Spleen (tissue), 11 donors: ENCODE results near the gene AFTPH. TPM values are rescaled to one million over a fixed set of nuclear protein-coding genes. Genes with fewer than 3 reads are reported as not detected.

ENCODE experiments used
- DNase-seq: peaks from one replicate; pipeline ENCODE4 v3.0.0-alpha.2; 2020
- H3K27ac ChIP-seq, 8 donors: fragments of 200-600 bp; sonication (generic) in 7 of 8; 1 replicate in 4 of 8; 2 replicates in 4 of 8; pipeline versions ENCODE4 v1.5.0 to v1.8.0; 2016 to 2021; ENCODE audit warnings: inconsistent platforms in 4 of 8, mild to moderate bottlenecking in 4 of 8, moderate library complexity in 1 of 8
- H3K27me3 ChIP-seq, 7 donors: fragments of 200-600 bp; sonication (generic) in 6 of 7; replicated peaks in 1 of 7; 1 replicate in 4 of 7; 2 replicates in 3 of 7; pipeline versions ENCODE4 v1.5.0 to v1.8.0; 2016 to 2021; ENCODE audit warnings: inconsistent platforms in 3 of 7, mild to moderate bottlenecking in 1 of 7
- H3K36me3 ChIP-seq, 6 donors: fragments of 200-600 bp; sonication (generic) in 5 of 6; 1 replicate in 4 of 6; 2 replicates in 2 of 6; pipeline versions ENCODE4 v1.5.0 to v1.8.0; 2016 to 2021; ENCODE audit warnings: inconsistent platforms in 2 of 6
- H3K4me1 ChIP-seq, 6 donors: fragments of 200-600 bp; sonication (generic) in 5 of 6; 1 replicate in 3 of 6; 2 replicates in 3 of 6; pipeline versions ENCODE4 v1.5.0 to v1.8.0; 2016 to 2021; ENCODE audit warnings: inconsistent platforms in 3 of 6
- H3K4me3 ChIP-seq, 8 donors: fragments of 200-600 bp; sonication (generic) in 7 of 8; 1 replicate in 4 of 8; 2 replicates in 4 of 8; pipeline versions ENCODE4 v1.5.0 to v1.8.0; 2016 to 2021; ENCODE audit warnings: inconsistent platforms in 4 of 8, mild to moderate bottlenecking in 4 of 8, moderate library complexity in 2 of 8
- H3K9me3 ChIP-seq, 8 donors: fragments of 200-600 bp; sonication (generic) in 7 of 8; 1 replicate in 4 of 8; 2 replicates in 4 of 8; pipeline versions ENCODE4 v1.5.0 to v1.8.0; 2016 to 2021; ENCODE audit warnings: inconsistent platforms in 4 of 8
- POLR2A ChIP-seq, 3 donors: fragments of 450-650 bp; IDR thresholded peaks; one replicate each; pipeline ENCODE4 v1.5.1; 2017; ENCODE audit warnings: antibody characterized with exemption in 3 of 3, mild to moderate bottlenecking in 1 of 3
- POLR2AphosphoS5 ChIP-seq, 3 donors: sonication (generic); formaldehyde crosslinking; IDR thresholded peaks; one replicate each; pipeline ENCODE4 v1.5.1; 2017; ENCODE audit warnings: antibody characterized with exemption in 3 of 3
- WGBS, 5 donors: extraction: QIAGEN DNeasy Blood & Tissue Kit in 3 of 5; methylation state at CpG; one replicate each; pipeline versions ENCODE4 v1.1.5 to v1.1.7; 2013 to 2018; 5-methylcytosine and 5-hydroxymethylcytosine counted together
- intact Hi-C: fragments of 100-400 bp; cut with DNase I; formaldehyde crosslinking; loops from one replicate; pipeline ENCODE4 v1.15.0; 2023; ENCODE audit warnings: low total_unique reads
- polyA plus RNA-seq, 3 donors: library from polyadenylated mRNA; stranded (reverse); fragments of 200-250 nt; gene quantifications; one replicate each; pipeline ENCODE4 v1.2.1, GENCODE V29; 2013
- total RNA-seq, 7 donors: library from RNA; depleted of rRNA in 3 of 7; stranded (reverse); fragments of >200 nt in 3 of 7; fragmentation: NEBNext Ultra II Directional in 4 of 7; extraction: Animal tissue kit (Norgen Biotek cat#: 25700) in 4 of 7; gene quantifications; one replicate each; pipeline versions ENCODE4 v1.1.0 to v1.2.1, GENCODE V29; 2016 to 2021
- TF ChIP-seq, protein P1 (sequence below), 11 experiments: fragments of 200-600 bp in 7 of 11; fragments of 450-650 bp in 4 of 11; sonication (generic) in 4 of 11; IDR thresholded peaks in 8 of 11; conservative IDR thresholded peaks in 3 of 11; 1 replicate in 7 of 11; 2 replicates in 4 of 11; pipeline versions ENCODE4 v1.4.0 to v1.8.0; 2016 to 2021; ENCODE audit warnings: antibody characterized with exemption in 11 of 11, inconsistent platforms in 4 of 11, mild to moderate bottlenecking in 1 of 11
- donor health status: healthy with polysubstance abuse.
- donor health status: DM: no; HTN: no; CAD: no; lungs with moderate emphysema.
- donor health status: DM: no; HTN: no; CAD: no.
- donor health status: Bipolar disorder and iron deficiency.
- donor health status: healthy.
- donor health status: DM: no; HTN: no; CAD: no.
- donor health status: DM: yes; HTN: yes; CAD: no.

AFTPH gene
- total and polyA plus RNA-seq, 10 donors, result 36.9 to 71.1 (median 49.9) TPM

DNA sequence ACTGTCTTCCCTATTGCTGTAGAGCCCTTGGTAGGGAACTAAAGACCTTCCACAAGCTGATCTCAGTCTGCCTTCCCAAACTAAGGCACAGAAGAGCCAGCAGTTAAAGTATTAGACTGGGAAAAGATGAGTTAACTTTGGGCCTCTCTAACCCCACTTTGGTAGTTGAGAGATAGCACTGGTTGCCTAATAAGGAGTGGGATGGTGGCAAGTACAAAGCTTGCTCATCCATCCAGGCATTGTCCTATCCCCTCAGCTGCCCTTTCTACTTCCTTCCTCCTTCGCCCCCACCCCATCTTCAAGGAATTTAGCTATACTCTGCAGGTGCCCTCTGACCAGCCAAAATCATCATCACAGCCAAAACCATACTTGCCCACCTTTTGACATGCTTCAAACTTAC is 22.2 kb upstream of the AFTPH start:
- TF ChIP-seq, protein P1, sequence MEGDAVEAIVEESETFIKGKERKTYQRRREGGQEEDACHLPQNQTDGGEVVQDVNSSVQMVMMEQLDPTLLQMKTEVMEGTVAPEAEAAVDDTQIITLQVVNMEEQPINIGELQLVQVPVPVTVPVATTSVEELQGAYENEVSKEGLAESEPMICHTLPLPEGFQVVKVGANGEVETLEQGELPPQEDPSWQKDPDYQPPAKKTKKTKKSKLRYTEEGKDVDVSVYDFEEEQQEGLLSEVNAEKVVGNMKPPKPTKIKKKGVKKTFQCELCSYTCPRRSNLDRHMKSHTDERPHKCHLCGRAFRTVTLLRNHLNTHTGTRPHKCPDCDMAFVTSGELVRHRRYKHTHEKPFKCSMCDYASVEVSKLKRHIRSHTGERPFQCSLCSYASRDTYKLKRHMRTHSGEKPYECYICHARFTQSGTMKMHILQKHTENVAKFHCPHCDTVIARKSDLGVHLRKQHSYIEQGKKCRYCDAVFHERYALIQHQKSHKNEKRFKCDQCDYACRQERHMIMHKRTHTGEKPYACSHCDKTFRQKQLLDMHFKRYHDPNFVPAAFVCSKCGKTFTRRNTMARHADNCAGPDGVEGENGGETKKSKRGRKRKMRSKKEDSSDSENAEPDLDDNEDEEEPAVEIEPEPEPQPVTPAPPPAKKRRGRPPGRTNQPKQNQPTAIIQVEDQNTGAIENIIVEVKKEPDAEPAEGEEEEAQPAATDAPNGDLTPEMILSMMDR (IDR thresholded peaks at IDR 0.05 in 8 of 11, conservative IDR thresholded peaks at IDR 0.05 in 3 of 11), result no peak
- TF ChIP-seq POLR2A (IDR thresholded peaks at IDR 0.05) (no peak), POLR2AphosphoS5 (IDR thresholded peaks at IDR 0.05) (no peak)
- DNase-seq, result no peak
- intact Hi-C loops, result no loop called here
- Histone ChIP-seq H3K27ac (no peak overlapping the region), H3K27me3 (no peaks in the 10 kb centered on the region), H3K4me3 (no peak overlapping the region), H3K4me1 (no peaks in the 10 kb centered on the region), H3K9me3 (no peaks in the 10 kb centered on the region), H3K36me3 (no peaks in the 10 kb centered on the region)
- WGBS, 5 donors, result 70 to 89% (median 73%) methylated on average over 1 of the region's 1 CpG

- intact Hi-C loops, result no loop called here
- no peak for DNase-seq
- H3K9me3 ChIP-seq, result no peaks in the 10 kb centered on the region
- no peak for TF ChIP-seq POLR2AphosphoS5 (IDR thresholded peaks at IDR 0.05)
- TF ChIP-seq, protein P1 (IDR thresholded peaks at IDR 0.05 in 8 of 11, conservative IDR thresholded peaks at IDR 0.05 in 3 of 11), result no peak
- TF ChIP-seq POLR2A (IDR thresholded peaks at IDR 0.05), result no peak
- H3K27ac ChIP-seq, result no peak overlapping the region
- H3K4me3 ChIP-seq, result no peak overlapping the region
- no peaks in the 10 kb centered on the region for H3K36me3 ChIP-seq
- 86 to 96% (median 87%) methylated on average over 4 of the region's 4 CpGs for WGBS, 5 donors
- no peaks in the 10 kb centered on the region for H3K4me1 ChIP-seq
- no peaks in the 10 kb centered on the region for H3K27me3 ChIP-seq
Measured at GRCh38 chr2:64502860-64503259, 21.3 kb upstream of the AFTPH start.

GRCh38 chr2:64504774-64505720 is 19.1 kb upstream of the AFTPH start:
- 77 to 86% (median 82%) methylated on average over 14 to 16 of the region's 16 CpGs for WGBS, 5 donors

GRCh38 chr2:64506686-64507085 is 17.4 kb upstream of the AFTPH start:
- Histone ChIP-seq H3K9me3 (no peaks in the 10 kb centered on the region), H3K27me3 (no peaks in the 10 kb centered on the region), H3K4me1 (no peaks in the 10 kb centered on the region), H3K4me3 (no peak overlapping the region), H3K36me3 (no peaks in the 10 kb centered on the region), H3K27ac (no peak overlapping the region)
- WGBS, 5 donors, result 90 to 94% (median 91%) methylated on average over 2 of the region's 2 CpGs
- DNase-seq, result no peak
- intact Hi-C loops, result no loop called here
- TF ChIP-seq, protein P1 (IDR thresholded peaks at IDR 0.05 in 8 of 11, conservative IDR thresholded peaks at IDR 0.05 in 3 of 11), result no peak
- TF ChIP-seq POLR2AphosphoS5 (IDR thresholded peaks at IDR 0.05) (no peak), POLR2A (IDR thresholded peaks at IDR 0.05) (no peak)

More at GRCh38 chr2:64504774-64505720, 19.1 kb upstream of the AFTPH start:
- intact Hi-C loops, result no loop called here
- Histone ChIP-seq H3K4me1 (no peaks in the 10 kb centered on the region), H3K27me3 (no peaks in the 10 kb centered on the region), H3K36me3 (no peaks in the 10 kb centered on the region), H3K27ac (no peak overlapping the region), H3K4me3 (no peak overlapping the region), H3K9me3 (no peaks in the 10 kb centered on the region)
- no peak for TF ChIP-seq POLR2A (IDR thresholded peaks at IDR 0.05)
- TF ChIP-seq, protein P1 (IDR thresholded peaks at IDR 0.05 in 8 of 11, conservative IDR thresholded peaks at IDR 0.05 in 3 of 11), result no peak
- TF ChIP-seq POLR2AphosphoS5 (IDR thresholded peaks at IDR 0.05), result no peak
- DNase-seq, result no peak
